Gastrocnemius medialis (tissue), 4 donors: Measurements from ENCODE around the gene ARRB1.

ENCODE experiments used
- POLR2A ChIP-seq, 2 donors: fragments of 450-650 bp; IDR thresholded peaks; one replicate each; pipeline ENCODE4 v1.6.1; 2017; ENCODE audit warnings: antibody characterized with exemption in 2 of 2, mild to moderate bottlenecking in 2 of 2, moderate library complexity in 2 of 2
- TF ChIP-seq, protein P1 (sequence below), 5 experiments: fragments of 450-650 bp in 3 of 5; fragments of 200-600 bp in 2 of 5; sonication (generic) in 2 of 5; IDR thresholded peaks in 4 of 5; conservative IDR thresholded peaks in 1 of 5; 1 replicate in 4 of 5; 2 replicates in 1 of 5; pipeline ENCODE4 v1.5.1; 2016 to 2019; ENCODE audit warnings: antibody characterized with exemption in 5 of 5, mild to moderate bottlenecking in 3 of 5, moderate library complexity in 3 of 5

DNA sequence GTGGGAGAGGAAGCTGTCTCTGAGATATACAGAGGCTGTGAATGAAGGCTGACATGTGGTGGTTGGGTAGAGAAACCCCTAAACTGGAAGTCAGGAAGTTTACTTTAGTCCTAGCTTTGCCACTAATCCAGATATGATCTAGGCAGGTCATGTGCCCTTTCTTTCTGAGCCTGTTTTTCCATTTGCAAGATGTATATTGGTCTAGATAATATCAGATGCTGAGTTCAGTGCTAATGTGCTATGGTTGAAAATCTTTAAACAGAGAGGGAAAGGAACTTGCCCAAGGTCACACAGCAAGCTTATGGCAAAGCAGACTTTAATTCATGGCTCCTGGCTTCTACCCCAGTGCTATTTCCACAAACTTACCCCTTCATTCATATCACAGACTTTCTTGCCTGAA lies 136.6 kb downstream of the ARRB1 start:
- TF ChIP-seq, protein P1, sequence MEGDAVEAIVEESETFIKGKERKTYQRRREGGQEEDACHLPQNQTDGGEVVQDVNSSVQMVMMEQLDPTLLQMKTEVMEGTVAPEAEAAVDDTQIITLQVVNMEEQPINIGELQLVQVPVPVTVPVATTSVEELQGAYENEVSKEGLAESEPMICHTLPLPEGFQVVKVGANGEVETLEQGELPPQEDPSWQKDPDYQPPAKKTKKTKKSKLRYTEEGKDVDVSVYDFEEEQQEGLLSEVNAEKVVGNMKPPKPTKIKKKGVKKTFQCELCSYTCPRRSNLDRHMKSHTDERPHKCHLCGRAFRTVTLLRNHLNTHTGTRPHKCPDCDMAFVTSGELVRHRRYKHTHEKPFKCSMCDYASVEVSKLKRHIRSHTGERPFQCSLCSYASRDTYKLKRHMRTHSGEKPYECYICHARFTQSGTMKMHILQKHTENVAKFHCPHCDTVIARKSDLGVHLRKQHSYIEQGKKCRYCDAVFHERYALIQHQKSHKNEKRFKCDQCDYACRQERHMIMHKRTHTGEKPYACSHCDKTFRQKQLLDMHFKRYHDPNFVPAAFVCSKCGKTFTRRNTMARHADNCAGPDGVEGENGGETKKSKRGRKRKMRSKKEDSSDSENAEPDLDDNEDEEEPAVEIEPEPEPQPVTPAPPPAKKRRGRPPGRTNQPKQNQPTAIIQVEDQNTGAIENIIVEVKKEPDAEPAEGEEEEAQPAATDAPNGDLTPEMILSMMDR (IDR thresholded peaks at IDR 0.05 in 4 of 5, conservative IDR thresholded peaks at IDR 0.05 in 1 of 5): no peak
- TF ChIP-seq POLR2A (IDR thresholded peaks at IDR 0.05): no peak
